ENCODE data around the gene METTL26. TPM values are rescaled to one million over a fixed set of nuclear protein-coding genes. Genes with fewer than 3 reads are reported as not detected.

METTL26 gene
- total RNA-seq, 1 experiment from 2014 or later, result 115 TPM

- no peak overlapping the region for H3K27ac Mint-ChIP-seq
- CTCF ChIA-PET, result interaction anchor here (0.9 to 3.3 kb wide), 11 partner anchors 10 to 553 kb away, joined by 3 to 54 read pairs (median 8); partner anchors contain the start of genes METTL26, RHBDL1 and WDR90
- no peaks in the 10 kb centered on the region for H3K36me3 Mint-ChIP-seq
- no peak overlapping the region for H3K4me3 Mint-ChIP-seq
- DNase-seq (ENCODE audit: low spot score) (no peak), ATAC-seq (no peak)
- no peaks in the 10 kb centered on the region for H3K27me3 Mint-ChIP-seq (ENCODE audit: low read depth)
- no peaks in the 10 kb centered on the region for H3K9me3 Mint-ChIP-seq
- H3K4me1 Mint-ChIP-seq, result peaks cover 4% of the 10 kb centered on the region
- POLR2A ChIA-PET, result interaction anchor here (1.4 kb wide), 1 partner anchor 21 kb away, joined by 5 read pairs; no protein-coding TSS in a partner anchor
- TF ChIP-seq MYBL2 (CRISPR knock-in tag; IDR thresholded peaks at IDR 0.05), result no peak
- TF ChIP-seq, protein P1, sequence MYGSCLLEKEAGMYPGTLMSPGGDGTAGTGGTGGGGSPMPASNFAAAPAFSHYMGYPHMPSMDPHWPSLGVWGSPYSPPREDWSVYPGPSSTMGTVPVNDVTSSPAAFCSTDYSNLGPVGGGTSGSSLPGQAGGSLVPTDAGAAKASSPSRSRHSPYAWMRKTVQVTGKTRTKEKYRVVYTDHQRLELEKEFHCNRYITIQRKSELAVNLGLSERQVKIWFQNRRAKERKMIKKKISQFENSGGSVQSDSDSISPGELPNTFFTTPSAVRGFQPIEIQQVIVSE (CRISPR knock-in tag; IDR thresholded peaks at IDR 0.05; ENCODE audit: borderline replicate concordance), result no peak
- no peak for TF ChIP-seq FOXP4 (CRISPR knock-in tag; IDR thresholded peaks at IDR 0.05)
- no peak for TF ChIP-seq ZNF423 (CRISPR knock-in tag; IDR thresholded peaks at IDR 0.05)
These were observed 23.5 kb upstream of the METTL26 start for GRCh38 chr16:659618-660017.

GRCh38 chr16:658679-659571, 22.8 kb upstream of the METTL26 start:
- H3K27me3 Mint-ChIP-seq (ENCODE audit: low read depth), result no peaks in the 10 kb centered on the region
- ATAC-seq (no peak), DNase-seq (ENCODE audit: low spot score) (no peak)
- ChIA-PET POLR2A (no interaction called here), CTCF (interaction anchor here (0.9 to 3.3 kb wide), 6 partner anchors 10 to 552 kb away, joined by 3 to 54 read pairs (median 8); partner anchors contain the start of genes METTL26 and WDR90)
- H3K4me1 Mint-ChIP-seq, result peaks cover 4% of the 10 kb centered on the region
- H3K27ac Mint-ChIP-seq, result no peak overlapping the region
- TF ChIP-seq HMGA2 (CRISPR knock-in tag; IDR thresholded peaks at IDR 0.05) (no peak), ZNF423 (CRISPR knock-in tag; IDR thresholded peaks at IDR 0.05) (no peak), ZNF671 (CRISPR knock-in tag; IDR thresholded peaks at IDR 0.05) (no peak), MLX (CRISPR knock-in tag; IDR thresholded peaks at IDR 0.05) (no peak), MXD4 (CRISPR knock-in tag; IDR thresholded peaks at IDR 0.05; ENCODE audit: borderline replicate concordance) (no peak), ATF2 (CRISPR knock-in tag; IDR thresholded peaks at IDR 0.05; ENCODE audit: borderline replicate concordance, low read depth) (no peak), ZNF396 (CRISPR knock-in tag; IDR thresholded peaks at IDR 0.05; ENCODE audit: borderline replicate concordance) (no peak), ELF4 (CRISPR knock-in tag; IDR thresholded peaks at IDR 0.05; ENCODE audit: low read depth) (no peak), ARID4B (CRISPR knock-in tag; IDR thresholded peaks at IDR 0.05; ENCODE audit: borderline replicate concordance) (no peak), ZNF263 (CRISPR knock-in tag; IDR thresholded peaks at IDR 0.05; ENCODE audit: low read depth) (no peak), ZNF121 (CRISPR knock-in tag; IDR thresholded peaks at IDR 0.05) (no peak), ZNF416 (CRISPR knock-in tag; IDR thresholded peaks at IDR 0.05) (no peak), NFYB (CRISPR knock-in tag; conservative IDR thresholded peaks at IDR 0.05; ENCODE audit: low read depth) (no peak)
- TF ChIP-seq, protein P2, sequence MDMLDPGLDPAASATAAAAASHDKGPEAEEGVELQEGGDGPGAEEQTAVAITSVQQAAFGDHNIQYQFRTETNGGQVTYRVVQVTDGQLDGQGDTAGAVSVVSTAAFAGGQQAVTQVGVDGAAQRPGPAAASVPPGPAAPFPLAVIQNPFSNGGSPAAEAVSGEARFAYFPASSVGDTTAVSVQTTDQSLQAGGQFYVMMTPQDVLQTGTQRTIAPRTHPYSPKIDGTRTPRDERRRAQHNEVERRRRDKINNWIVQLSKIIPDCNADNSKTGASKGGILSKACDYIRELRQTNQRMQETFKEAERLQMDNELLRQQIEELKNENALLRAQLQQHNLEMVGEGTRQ (CRISPR knock-in tag; IDR thresholded peaks at IDR 0.05), result no peak
- TF ChIP-seq, protein P3, sequence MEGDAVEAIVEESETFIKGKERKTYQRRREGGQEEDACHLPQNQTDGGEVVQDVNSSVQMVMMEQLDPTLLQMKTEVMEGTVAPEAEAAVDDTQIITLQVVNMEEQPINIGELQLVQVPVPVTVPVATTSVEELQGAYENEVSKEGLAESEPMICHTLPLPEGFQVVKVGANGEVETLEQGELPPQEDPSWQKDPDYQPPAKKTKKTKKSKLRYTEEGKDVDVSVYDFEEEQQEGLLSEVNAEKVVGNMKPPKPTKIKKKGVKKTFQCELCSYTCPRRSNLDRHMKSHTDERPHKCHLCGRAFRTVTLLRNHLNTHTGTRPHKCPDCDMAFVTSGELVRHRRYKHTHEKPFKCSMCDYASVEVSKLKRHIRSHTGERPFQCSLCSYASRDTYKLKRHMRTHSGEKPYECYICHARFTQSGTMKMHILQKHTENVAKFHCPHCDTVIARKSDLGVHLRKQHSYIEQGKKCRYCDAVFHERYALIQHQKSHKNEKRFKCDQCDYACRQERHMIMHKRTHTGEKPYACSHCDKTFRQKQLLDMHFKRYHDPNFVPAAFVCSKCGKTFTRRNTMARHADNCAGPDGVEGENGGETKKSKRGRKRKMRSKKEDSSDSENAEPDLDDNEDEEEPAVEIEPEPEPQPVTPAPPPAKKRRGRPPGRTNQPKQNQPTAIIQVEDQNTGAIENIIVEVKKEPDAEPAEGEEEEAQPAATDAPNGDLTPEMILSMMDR (IDR thresholded peaks at IDR 0.05), result no peak
- H3K4me3 Mint-ChIP-seq, result no peak overlapping the region
- H3K36me3 Mint-ChIP-seq, result no peaks in the 10 kb centered on the region
- H3K9me3 Mint-ChIP-seq, result no peaks in the 10 kb centered on the region

All from WTC11 (cell line).